Neuronal stem cell (in vitro differentiated cells): ENCODE data around the gene TRIM3.

Experiments
- DNase-seq: peaks from one replicate; pipeline ENCODE4 v3.0.0-alpha.2; 2013; ENCODE audit warnings: low spot score
- H2AFZ ChIP-seq: one replicate; pipeline ENCODE4 v1.6.1; 2013; ENCODE audit warnings: mild to moderate bottlenecking, low read length, inconsistent platforms
- H2AK5ac ChIP-seq: 2 replicates; pipeline ENCODE4 v1.6.1; 2013; ENCODE audit warnings: low read depth, mild to moderate bottlenecking, inconsistent platforms, low read length, moderate library complexity, mixed read lengths
- H2BK120ac ChIP-seq: 2 replicates; pipeline ENCODE4 v1.6.1; 2013; ENCODE audit warnings: low read depth, mild to moderate bottlenecking, inconsistent platforms, low read length, moderate library complexity, mixed read lengths
- H2BK12ac ChIP-seq: one replicate; pipeline ENCODE4 v1.6.1; 2013; ENCODE audit warnings: low read length, inconsistent platforms
- H2BK15ac ChIP-seq: 2 replicates; pipeline ENCODE4 v1.6.1; 2013; ENCODE audit warnings: mild to moderate bottlenecking, low read length, inconsistent platforms, mixed read lengths
- H2BK5ac ChIP-seq: one replicate; pipeline ENCODE4 v1.6.1; 2013; ENCODE audit warnings: inconsistent platforms, mild to moderate bottlenecking, low read length, moderate library complexity
- H3K14ac ChIP-seq: one replicate; pipeline ENCODE4 v1.6.1; 2013; ENCODE audit warnings: low read length, inconsistent platforms
- H3K18ac ChIP-seq: 2 replicates; pipeline ENCODE4 v1.6.1; 2013; ENCODE audit warnings: low read length, inconsistent platforms
- H3K23ac ChIP-seq: 2 replicates; pipeline ENCODE4 v1.6.1; 2013; ENCODE audit warnings: low read depth, mild to moderate bottlenecking, mixed read lengths, low read length, inconsistent platforms; ENCODE audit not compliant: poor library complexity
- H3K27ac ChIP-seq: replicated peaks from 3 replicates; pipeline ENCODE4 v1.5.1; 2013; ENCODE audit warnings: low read length, inconsistent platforms
- H3K27me3 ChIP-seq, 3 experiments: 2 replicates each; pipeline ENCODE4 v1.6.1; 2013; ENCODE audit warnings: low read length in 3 of 3, mild to moderate bottlenecking in 2 of 3, inconsistent platforms in 1 of 3, low read depth in 1 of 3, mixed read lengths in 1 of 3, moderate library complexity in 1 of 3; ENCODE audit not compliant: control insufficient read depth in 3 of 3, insufficient read depth in 3 of 3
- H3K36me3 ChIP-seq, 2 donors: replicated peaks in 1 of 2; 2 replicates each; pipeline ENCODE4 v1.6.1; 2013; ENCODE audit warnings: low read length in 2 of 2; ENCODE audit not compliant: control insufficient read depth in 2 of 2, insufficient read depth in 2 of 2
- H3K4ac ChIP-seq: 2 replicates; pipeline ENCODE4 v1.6.1; 2013; ENCODE audit warnings: inconsistent platforms, mild to moderate bottlenecking, low read length, moderate library complexity
- H3K4me1 ChIP-seq, 2 donors: 1 replicate in 1 of 2; 2 replicates in 1 of 2; pipeline ENCODE4 v1.6.1; 2013; ENCODE audit warnings: low read length in 2 of 2, low read depth in 1 of 2; ENCODE audit not compliant: control insufficient read depth in 2 of 2, insufficient read depth in 1 of 2
- H3K4me2 ChIP-seq: one replicate; pipeline ENCODE4 v1.6.1; 2013; ENCODE audit warnings: mild to moderate bottlenecking, low read length, inconsistent platforms; ENCODE audit not compliant: insufficient read depth, poor library complexity, severe bottlenecking
- H3K4me3 ChIP-seq, 2 donors: 2 replicates each; pipeline ENCODE4 v1.5.1; 2013; ENCODE audit warnings: low read length in 2 of 2, mild to moderate bottlenecking in 2 of 2, inconsistent platforms in 1 of 2, moderate library complexity in 1 of 2
- H3K79me1 ChIP-seq: one replicate; pipeline ENCODE4 v1.6.1; 2013; ENCODE audit warnings: low read depth, mild to moderate bottlenecking, inconsistent platforms, low read length, moderate library complexity
- H3K9ac ChIP-seq: one replicate; pipeline ENCODE4 v1.6.1; 2013; ENCODE audit warnings: mild to moderate bottlenecking, low read depth, low read length, inconsistent platforms; ENCODE audit not compliant: poor library complexity
- H3K9me3 ChIP-seq, 2 donors: replicated peaks in 1 of 2; 2 replicates each; pipeline versions ENCODE3 to v1.6.1; 2013; ENCODE audit warnings: low read length in 2 of 2, mild to moderate bottlenecking in 2 of 2, inconsistent platforms in 1 of 2, low read depth in 1 of 2, mixed read lengths in 1 of 2, moderate library complexity in 1 of 2; ENCODE audit not compliant: control insufficient read depth in 2 of 2, insufficient read depth in 1 of 2
- H4K8ac ChIP-seq: one replicate; pipeline ENCODE4 v1.6.1; 2013; ENCODE audit warnings: low read depth, mild to moderate bottlenecking, inconsistent platforms, low read length, moderate library complexity
- H4K91ac ChIP-seq: one replicate; pipeline ENCODE4 v1.6.1; 2013; ENCODE audit warnings: low read length, low read depth, mild to moderate bottlenecking, inconsistent platforms; ENCODE audit not compliant: poor library complexity
- WGBS, 2 donors: extraction: QIAGEN DNeasy Blood & Tissue Kit; methylation state at CpG; one replicate each; pipeline ENCODE4 v1.1.7; 2013; ENCODE audit warnings: missing lambda C conversion rate in 2 of 2, mixed read lengths in 1 of 2; ENCODE audit not compliant: insufficient read length in 2 of 2, insufficient replicate concordance in 1 of 2; ENCODE audit errors: extremely low coverage in 2 of 2; 5-methylcytosine and 5-hydroxymethylcytosine counted together

The TRIM3 gene

GRCh38 chr11:6488821-6489220 lies 15.1 kb upstream of the TRIM3 start:
- DNase-seq = no peak
- Histone ChIP-seq H3K27me3 (no peaks in the 10 kb centered on the region), H3K4me2 (no peak overlapping the region), H3K27ac (no peak overlapping the region), H4K91ac (no peak overlapping the region), H4K8ac (no peak overlapping the region), H3K14ac (no peak overlapping the region), H3K4ac (no peak overlapping the region), H3K23ac (no peak overlapping the region), H3K36me3 (peaks cover 13 to 84% of the 10 kb centered on the region in 2 donors), H2BK5ac (no peak overlapping the region), H3K9ac (no peak overlapping the region), H2AK5ac (no peak overlapping the region), H2AFZ (no peak overlapping the region), H3K79me1 (no peaks in the 10 kb centered on the region), H2BK15ac (no peak overlapping the region), H3K4me1 (no peaks in the 10 kb centered on the region), H3K4me3 (no peak overlapping the region), H3K18ac (no peak overlapping the region), H2BK120ac (no peak overlapping the region), H2BK12ac (no peak overlapping the region), H3K9me3 (no peaks in the 10 kb centered on the region)
- no CpG with 5 or more reads among the region's 3 CpGs for WGBS, 2 donors

DNA sequence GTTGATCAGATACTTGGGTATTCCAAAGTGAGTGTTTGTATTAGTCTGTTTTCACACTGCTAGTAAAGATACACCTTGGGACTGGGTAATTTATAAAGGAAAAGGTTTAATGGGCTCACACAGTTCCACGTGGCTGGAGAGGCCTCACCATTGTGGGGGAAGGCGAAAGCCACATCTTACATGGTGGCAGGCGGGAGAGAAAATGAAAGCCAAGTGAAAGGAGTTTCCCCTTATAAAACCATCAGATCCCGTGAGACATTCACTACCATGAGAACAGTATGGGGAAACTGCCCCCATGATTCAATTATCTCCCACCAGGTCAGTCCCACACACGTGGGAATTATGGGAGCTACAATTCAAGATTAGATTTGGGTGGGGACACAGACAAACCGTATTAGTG lies 14.6 kb upstream of the TRIM3 start:
- Histone ChIP-seq H3K4me1 (no peaks in the 10 kb centered on the region), H3K27me3 (no peaks in the 10 kb centered on the region), H2BK12ac (no peak overlapping the region), H4K8ac (no peak overlapping the region), H4K91ac (no peak overlapping the region), H2BK120ac (no peak overlapping the region), H2BK15ac (no peak overlapping the region), H2BK5ac (no peak overlapping the region), H3K4ac (no peak overlapping the region), H2AFZ (no peak overlapping the region), H3K9ac (no peak overlapping the region), H3K18ac (no peak overlapping the region), H3K23ac (no peak overlapping the region), H2AK5ac (no peak overlapping the region), H3K27ac (no peak overlapping the region), H3K9me3 (no peaks in the 10 kb centered on the region), H3K36me3 (peaks cover 15 to 85% of the 10 kb centered on the region in 2 donors), H3K4me2 (no peak overlapping the region), H3K79me1 (no peaks in the 10 kb centered on the region), H3K14ac (no peak overlapping the region), H3K4me3 (no peak overlapping the region)
- no peak for DNase-seq
- WGBS, 2 donors = no CpG with 5 or more reads among the region's 6 CpGs

- H2AFZ ChIP-seq = no peak overlapping the region
- peaks cover 23 to 86% of the 10 kb centered on the region in 2 donors for H3K36me3 ChIP-seq
- no peak overlapping the region for H2BK5ac ChIP-seq
- no peak overlapping the region for H3K23ac ChIP-seq
- peaks cover 0 to 2% of the 10 kb centered on the region in 2 donors for H3K4me1 ChIP-seq
- WGBS, 2 donors = no CpG with 5 or more reads among the region's 1 CpG
- no peaks in the 10 kb centered on the region for H3K9me3 ChIP-seq
- H4K91ac ChIP-seq = no peak overlapping the region
- H3K27ac ChIP-seq = no peak overlapping the region
- no peak overlapping the region for H2BK15ac ChIP-seq
- no peak for DNase-seq
- H2AK5ac ChIP-seq = no peak overlapping the region
- H2BK12ac ChIP-seq = no peak overlapping the region
- peaks cover 2% of the 10 kb centered on the region for H3K79me1 ChIP-seq
- H3K18ac ChIP-seq = no peak overlapping the region
- H2BK120ac ChIP-seq = no peak overlapping the region
- no peak overlapping the region for H3K4ac ChIP-seq
- no peak overlapping the region for H3K4me3 ChIP-seq
- no peaks in the 10 kb centered on the region for H3K27me3 ChIP-seq
- no peak overlapping the region for H3K9ac ChIP-seq
- H4K8ac ChIP-seq = no peak overlapping the region
- no peak overlapping the region for H3K14ac ChIP-seq
- H3K4me2 ChIP-seq = no peak overlapping the region
Observed at GRCh38 chr11:6486938-6487337, 13.2 kb upstream of the TRIM3 start.

DNA sequence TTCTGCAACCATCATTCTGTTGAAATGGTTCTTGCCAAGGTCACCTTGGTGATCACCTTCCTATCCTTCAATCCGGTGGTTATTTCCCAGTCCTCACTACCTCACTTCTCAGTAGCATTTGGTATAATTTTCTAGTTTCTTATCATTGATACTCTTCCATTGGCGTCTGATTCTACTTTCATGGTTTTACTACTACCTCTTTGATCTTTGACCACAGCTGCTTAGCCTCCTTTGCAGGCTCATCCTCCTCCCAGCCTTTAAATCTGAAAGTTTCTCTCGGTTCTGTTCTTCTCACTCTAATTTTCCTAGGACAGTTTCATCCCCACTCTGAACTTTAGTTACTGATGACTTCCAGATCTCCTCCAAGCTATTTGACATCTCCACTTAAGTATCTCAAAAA lies 12.5 kb upstream of the TRIM3 start:
- WGBS, 2 donors = no CpG with 5 or more reads among the region's 3 CpGs
- Histone ChIP-seq H3K79me1 (peaks cover 7% of the 10 kb centered on the region), H3K23ac (no peak overlapping the region), H2BK120ac (no peak overlapping the region), H3K27ac (no peak overlapping the region), H3K36me3 (peaks cover 23 to 83% of the 10 kb centered on the region in 2 donors), H3K18ac (no peak overlapping the region), H2BK15ac (no peak overlapping the region), H4K91ac (no peak overlapping the region), H3K27me3 (no peaks in the 10 kb centered on the region), H4K8ac (no peak overlapping the region), H3K4ac (no peak overlapping the region), H3K14ac (no peak overlapping the region), H2BK12ac (no peak overlapping the region), H3K4me2 (no peak overlapping the region), H2AFZ (no peak overlapping the region), H3K9ac (no peak overlapping the region), H2AK5ac (no peak overlapping the region), H3K4me3 (no peak overlapping the region), H3K9me3 (no peaks in the 10 kb centered on the region), H2BK5ac (no peak overlapping the region), H3K4me1 (peaks cover 0 to 3% of the 10 kb centered on the region in 2 donors)
- DNase-seq = no peak
